Suppressor macrophage treated with lipopolysaccharide for 1 hour (primary cell): ENCODE results near the gene PRKAA2.
"Not testable (repeated sequence)": the region's sequence is repeated elsewhere in the genome, so short reads cannot be mapped to it uniquely, and the experiment has no call there.

ENCODE experiments used
- DNase-seq, 3 donors: peaks; one replicate each; pipeline ENCODE4 v3.0.0-alpha.2; 2020 to 2022

Gene PRKAA2

GRCh38 chr1:56644919-56645676 is at the start of gene PRKAA2:
Gene PRKAA2 (plus strand): TSS chr1:56645314. CDS start chr1:56645388, 74 bp downstream.
- DNase-seq = peak; percentile 18 to 61 (median 29)

- not testable (repeated sequence) for DNase-seq
These were observed 49.5 kb upstream of the PRKAA2 start for GRCh38 chr1:56595397-56596191.

DNA sequence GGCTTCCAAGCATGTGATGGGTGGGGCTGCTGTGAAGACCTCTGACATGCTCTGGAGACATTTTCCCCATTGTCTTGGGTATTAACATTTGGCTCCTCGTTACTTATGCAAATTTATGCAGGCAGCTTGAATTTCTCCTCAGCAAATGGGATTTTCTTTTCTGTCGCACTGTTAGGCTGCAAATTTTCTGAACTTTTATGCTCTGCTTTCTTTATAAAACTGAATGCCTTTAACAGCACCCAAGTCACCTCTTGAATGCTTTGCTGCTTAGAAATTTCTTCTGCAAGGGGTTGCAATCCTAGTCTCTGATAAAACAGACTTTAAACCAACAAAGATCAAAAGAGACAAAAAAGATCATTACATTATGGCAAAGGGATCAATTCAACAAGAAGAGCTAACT is 35.0 kb upstream of the PRKAA2 start:
- DNase-seq = not testable (repeated sequence)

DNA sequence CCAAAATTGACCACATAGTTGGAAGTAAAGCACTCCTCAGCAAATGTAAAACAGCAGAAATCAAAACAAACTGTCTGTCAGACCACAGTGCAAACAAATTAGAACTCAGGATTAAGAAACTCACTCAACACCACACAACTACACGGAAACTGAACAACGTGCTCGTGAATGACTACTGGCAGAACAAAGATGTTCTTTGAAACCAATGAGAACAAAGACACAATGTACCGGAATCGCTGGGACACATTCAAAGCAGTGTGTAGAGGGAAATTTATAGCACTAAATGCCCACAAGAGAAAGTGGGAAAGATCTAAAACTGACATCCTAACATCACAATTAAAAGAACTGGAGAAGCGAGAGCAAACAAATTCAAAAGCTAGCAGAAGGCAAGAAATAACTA is 34.3 kb upstream of the PRKAA2 start:
- DNase-seq = not testable (repeated sequence)

DNA sequence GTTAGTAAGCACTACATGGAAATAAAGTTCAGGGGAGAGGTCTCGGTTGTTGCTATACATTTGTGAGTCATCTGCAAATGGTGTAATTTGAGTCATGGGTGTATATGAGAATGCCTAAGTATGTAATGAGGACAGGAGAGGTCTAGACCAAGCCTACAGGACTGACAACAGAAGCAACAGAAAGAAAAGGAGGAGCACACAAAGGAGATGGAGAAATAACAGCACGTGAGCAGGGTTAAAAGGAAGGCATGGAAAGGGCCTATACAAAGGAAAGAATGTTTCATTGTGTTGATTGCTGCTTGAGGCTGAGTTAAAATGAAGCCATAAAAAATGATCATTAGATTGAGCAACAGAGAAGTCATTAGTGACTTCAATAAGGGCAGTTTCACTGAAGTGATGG is 28.0 kb upstream of the PRKAA2 start:
- no peak for DNase-seq

- no peak for DNase-seq
These were observed 19.2 kb upstream of the PRKAA2 start for GRCh38 chr1:56625819-56626440.

GRCh38 chr1:56626546-56626945 is 18.6 kb upstream of the PRKAA2 start:
- no peak for DNase-seq

DNA sequence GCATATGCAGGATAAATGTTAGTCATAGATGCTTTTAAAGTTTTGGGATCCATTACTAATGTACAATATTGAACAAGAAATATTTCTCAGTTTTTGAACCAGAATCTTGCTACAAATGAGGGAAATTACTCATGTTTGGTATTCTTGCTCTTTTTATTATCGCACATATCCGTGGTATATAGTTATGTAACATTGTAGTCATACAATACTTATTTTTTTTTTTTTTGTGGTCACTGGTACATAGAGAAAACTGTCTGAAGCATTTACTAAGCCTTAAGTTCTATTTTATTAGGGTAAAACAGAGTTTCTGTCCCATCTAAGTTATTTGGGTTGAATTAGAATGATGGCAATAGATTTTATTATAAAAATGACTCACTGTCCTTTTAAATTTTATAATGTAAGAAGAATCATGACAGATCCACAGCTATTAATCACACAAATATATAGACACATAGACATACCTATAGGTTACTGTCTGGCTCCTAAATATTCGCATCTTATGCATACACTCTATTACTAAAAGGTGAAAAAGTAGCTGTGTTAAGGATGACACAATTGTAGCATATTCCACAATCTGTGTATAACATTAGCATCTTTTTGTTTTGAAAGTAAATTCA is 18.0 kb upstream of the PRKAA2 start:
- no peak for DNase-seq

- DNase-seq = no peak
These were observed 17.5 kb upstream of the PRKAA2 start for GRCh38 chr1:56627636-56628039.

DNA sequence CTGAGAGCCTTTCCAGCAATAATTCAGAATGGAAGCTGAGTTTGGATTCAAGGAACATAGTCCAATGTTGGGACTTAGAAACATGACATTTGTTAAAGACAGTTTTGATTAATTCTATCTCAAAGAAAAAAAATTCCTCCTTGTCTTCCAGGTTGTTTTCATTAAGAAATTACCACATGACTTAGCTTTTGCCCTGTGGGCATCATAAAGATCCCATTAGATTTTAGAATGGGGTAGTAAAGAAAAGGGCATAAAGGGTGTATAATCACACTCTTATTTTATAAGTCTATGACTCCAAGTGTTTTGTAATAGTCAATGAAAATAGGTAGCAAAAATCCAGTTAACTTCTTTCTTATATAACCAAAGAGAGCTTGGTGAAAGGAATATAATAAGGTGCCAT is 14.3 kb upstream of the PRKAA2 start:
- no peak for DNase-seq

- DNase-seq = no peak
These were observed 13.2 kb upstream of the PRKAA2 start for GRCh38 chr1:56631901-56632300.

GRCh38 chr1:56634981-56635380 is 10.1 kb upstream of the PRKAA2 start:
- no peak for DNase-seq

GRCh38 chr1:56638248-56638647 is 6.9 kb upstream of the PRKAA2 start:
- no peak for DNase-seq

- no peak for DNase-seq
These were observed 5.9 kb upstream of the PRKAA2 start for GRCh38 chr1:56639211-56639610.

GRCh38 chr1:56643661-56644060 is 1.5 kb upstream of the PRKAA2 start:
- DNase-seq = no peak

GRCh38 chr1:56644064-56644918 is 823 bp upstream of the PRKAA2 start:
- DNase-seq = peak in 1 of 3 donors; percentile 10

- no peak for DNase-seq
These were observed 677 bp downstream of the PRKAA2 start for GRCh38 chr1:56645677-56646305.

GRCh38 chr1:56646611-56647010 is 1.5 kb downstream of the PRKAA2 start:
- DNase-seq = no peak

- DNase-seq = no peak
These were observed 2.0 kb downstream of the PRKAA2 start for GRCh38 chr1:56647106-56647505.

- DNase-seq = no peak
These were observed 3.4 kb downstream of the PRKAA2 start for GRCh38 chr1:56648546-56648945.

DNA sequence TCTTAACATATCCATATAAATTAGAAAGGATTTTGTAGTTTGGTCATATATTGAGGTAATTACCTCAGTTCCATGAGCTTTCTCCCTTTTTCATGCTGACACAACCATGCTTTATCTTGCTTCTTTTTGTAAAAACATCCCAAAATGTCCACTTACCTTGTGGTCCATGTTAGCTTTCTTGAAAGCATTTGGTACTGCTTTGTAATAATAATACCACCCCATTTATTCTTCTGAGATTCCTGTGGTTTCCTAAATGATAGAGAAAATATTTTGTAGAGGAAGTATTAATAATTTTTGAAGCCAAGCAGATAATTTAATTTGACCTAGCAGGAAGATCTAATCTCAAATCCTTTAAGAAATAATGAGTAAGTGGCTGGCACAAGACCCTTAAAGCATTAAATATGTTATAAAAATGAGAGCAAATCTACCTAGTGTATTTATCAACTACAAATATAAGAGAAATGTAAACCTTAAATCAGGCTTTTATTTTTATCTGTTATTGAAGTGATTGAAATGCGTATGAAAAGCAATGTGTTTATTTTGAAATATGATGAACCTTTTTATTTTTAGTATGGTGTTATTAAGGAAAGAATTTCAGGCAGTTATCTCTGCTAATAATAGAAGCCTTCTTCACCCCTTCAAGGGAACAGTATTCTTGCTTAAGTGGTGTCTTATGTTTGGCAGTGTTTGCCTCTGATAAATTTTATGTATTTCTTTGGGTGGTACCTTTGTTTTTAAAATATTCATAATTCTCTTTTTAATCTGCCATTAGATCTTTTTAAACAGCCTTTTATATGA is 9.2 kb downstream of the PRKAA2 start:
- DNase-seq = no peak
